Measurements from ENCODE around the gene GUCA2A. TPM values are rescaled to one million over a fixed set of nuclear protein-coding genes. Genes with fewer than 3 reads are reported as not detected.
A peak's percentile ranks its signal among the peaks of the same experiment; 100 is the strongest.

Gene GUCA2A
- total and polyA plus RNA-seq, 8 donors = 1.8 to 3.1 TPM; not detected in 6

GRCh38 chr1:42173155-42173933, 8.8 kb upstream of the GUCA2A start:
- peak overlapping the region in 4 of 5 donors; percentile 25 to 61 (median 44) for H3K27ac ChIP-seq
- intact Hi-C loops (cut with DNase I; ENCODE audit: low total_unique reads) = no loop called here
- peaks cover 23 to 43% (median 33%) of the 10 kb centered on the region in 4 donors for H3K4me1 ChIP-seq
- H3K9me3 ChIP-seq = no peaks in the 10 kb centered on the region
- 20 to 34% (median 32%) methylated on average over 7 to 9 of the region's 9 CpGs for WGBS, 5 donors
- DNase-seq = peak; percentile 75 to 79
- H3K27me3 ChIP-seq = no peaks in the 10 kb centered on the region
- no peak for TF ChIP-seq POLR2A (IDR thresholded peaks at IDR 0.05)
- TF ChIP-seq CTCF (IDR thresholded peaks at IDR 0.05) = peak in 5 of 7 experiments; percentile 86 to 98 (median 90)
- TF ChIP-seq EP300 (IDR thresholded peaks at IDR 0.05) = no peak
- peak in 1 of 3 donors; percentile 47 for TF ChIP-seq POLR2AphosphoS5 (IDR thresholded peaks at IDR 0.05)
- no peaks in the 10 kb centered on the region for H3K36me3 ChIP-seq
- no peak overlapping the region for H3K4me3 ChIP-seq

- intact Hi-C loops (cut with DNase I; ENCODE audit: low total_unique reads) = no loop called here
- peak in 1 of 2 donors; percentile 50 for DNase-seq
Observed at GRCh38 chr1:42172381-42173133, 8.0 kb upstream of the GUCA2A start.

GRCh38 chr1:42171679-42172266, 7.2 kb upstream of the GUCA2A start:
- Histone ChIP-seq H3K27me3 (no peaks in the 10 kb centered on the region), H3K4me3 (no peak overlapping the region), H3K27ac (no peak overlapping the region), H3K36me3 (no peaks in the 10 kb centered on the region), H3K4me1 (peaks cover 13 to 28% (median 21%) of the 10 kb centered on the region in 4 donors), H3K9me3 (no peaks in the 10 kb centered on the region)
- intact Hi-C loops (cut with DNase I; ENCODE audit: low total_unique reads) = no loop called here
- no peak for DNase-seq
- TF ChIP-seq EP300 (IDR thresholded peaks at IDR 0.05) (no peak), CTCF (IDR thresholded peaks at IDR 0.05) (no peak), POLR2AphosphoS5 (IDR thresholded peaks at IDR 0.05) (no peak), POLR2A (IDR thresholded peaks at IDR 0.05) (no peak)
- WGBS, 5 donors = 68 to 71% (median 69%) methylated on average over 6 of the region's 6 CpGs

More at GRCh38 chr1:42172381-42173133, 8.0 kb upstream of the GUCA2A start:
- TF ChIP-seq EP300 (IDR thresholded peaks at IDR 0.05) (no peak), POLR2AphosphoS5 (IDR thresholded peaks at IDR 0.05) (peak in 1 of 3 donors; percentile 19)
- Histone ChIP-seq H3K27ac (peak overlapping the region in 4 of 5 donors; percentile 25 to 61 (median 44)), H3K27me3 (no peaks in the 10 kb centered on the region), H3K4me3 (no peak overlapping the region), H3K36me3 (no peaks in the 10 kb centered on the region), H3K9me3 (no peaks in the 10 kb centered on the region), H3K4me1 (peaks cover 19 to 35% (median 26%) of the 10 kb centered on the region in 4 donors)
- WGBS, 5 donors = 46 to 63% (median 58%) methylated on average over 9 to 15 of the region's 15 CpGs

GRCh38 chr1:42170779-42171621, 6.5 kb upstream of the GUCA2A start:
- Histone ChIP-seq H3K4me3 (no peak overlapping the region), H3K4me1 (peaks cover 15 to 32% (median 22%) of the 10 kb centered on the region in 4 donors), H3K9me3 (no peaks in the 10 kb centered on the region), H3K27ac (no peak overlapping the region), H3K27me3 (no peaks in the 10 kb centered on the region), H3K36me3 (no peaks in the 10 kb centered on the region)
- intact Hi-C loops (cut with DNase I; ENCODE audit: low total_unique reads) = no loop called here
- WGBS, 5 donors = 53 to 64% (median 61%) methylated on average over 15 to 17 of the region's 17 CpGs
- TF ChIP-seq CTCF (IDR thresholded peaks at IDR 0.05) = no peak
- peak in 1 of 2 donors; percentile 47 for DNase-seq
